Lower lobe of right lung (tissue), 2 donors: ENCODE data around the gene PBOV1. TPM values are rescaled to one million over a fixed set of nuclear protein-coding genes. Genes with fewer than 3 reads are reported as not detected.

Experiments used
- ATAC-seq, 2 donors: fragments of 200-7000 bp; cut with Tn5 transposase; one replicate each; pipeline ENCODE4 v1.9.1; 2020 to 2022; ENCODE audit warnings: mild to moderate bottlenecking in 2 of 2, moderate library complexity in 2 of 2
- DNase-seq: peaks from one replicate; pipeline ENCODE4 v3.0.0-alpha.2; 2020
- H3K27ac ChIP-seq: fragments of 200-600 bp; one replicate; pipeline ENCODE4 v1.8.0; 2022
- H3K27me3 ChIP-seq: fragments of 200-600 bp; one replicate; pipeline ENCODE4 v1.8.0; 2022; ENCODE audit warnings: low read depth
- H3K36me3 ChIP-seq: fragments of 200-600 bp; one replicate; pipeline ENCODE4 v1.8.0; 2022; ENCODE audit warnings: mild to moderate bottlenecking
- H3K4me1 ChIP-seq: fragments of 200-600 bp; one replicate; pipeline ENCODE4 v1.8.0; 2022
- H3K4me3 ChIP-seq: fragments of 200-600 bp; one replicate; pipeline ENCODE4 v1.8.0; 2022; ENCODE audit warnings: mild to moderate bottlenecking
- H3K9me3 ChIP-seq: fragments of 200-600 bp; one replicate; pipeline ENCODE4 v1.8.0; 2022
- intact Hi-C: fragments of 100-400 bp; cut with DNase I; formaldehyde crosslinking; loops from one replicate; pipeline ENCODE4 v1.11.0; 2022
- total RNA-seq: library from RNA; stranded (reverse); fragmentation: NEBNext Ultra II Directional; extraction: Animal tissue kit (Norgen Biotek cat#: 25700); gene quantifications from one replicate; pipeline ENCODE4 v1.2.1, GENCODE V29; 2021
- TF ChIP-seq, protein P1 (sequence below): fragments of 200-600 bp; IDR thresholded peaks from one replicate; pipeline ENCODE4 v1.8.0; 2022; ENCODE audit warnings: antibody characterized with exemption, mild to moderate bottlenecking
- donor health status: DM: no; HTN: yes; CAD: no; lungs with severe emphysema.

The PBOV1 gene
- total RNA-seq, 1 donor from 2014 or later: not detected

DNA sequence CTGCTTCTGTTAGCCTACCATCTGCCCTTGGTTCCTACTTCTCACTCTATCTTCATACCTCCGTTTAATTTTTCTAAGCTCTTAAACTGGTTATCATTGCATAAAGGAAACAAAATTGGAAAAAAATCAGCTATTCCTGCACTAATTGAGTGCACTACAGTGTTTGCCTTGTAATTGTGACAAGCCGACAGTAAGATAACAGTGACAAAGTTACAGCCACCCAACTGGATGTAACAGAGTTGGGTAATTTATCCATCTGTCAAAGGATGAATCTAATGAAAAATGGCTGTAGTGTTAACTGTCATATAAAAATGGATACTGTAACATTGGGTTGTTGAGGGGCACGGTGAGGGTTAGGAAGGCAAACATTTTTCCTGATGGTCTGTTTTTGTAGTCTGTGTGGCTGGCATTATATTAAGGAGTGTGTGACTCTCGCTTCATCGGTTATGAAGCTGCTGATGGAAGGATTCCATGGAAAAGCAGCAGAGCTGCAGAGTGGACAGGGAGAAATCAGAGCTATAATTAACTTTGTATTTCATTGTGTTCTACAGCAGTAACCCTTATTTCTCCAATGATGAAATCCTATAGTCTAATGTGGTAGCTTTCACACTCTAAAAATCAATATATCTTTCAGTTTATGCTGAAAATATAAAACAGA, 12.7 kb downstream of the PBOV1 start:
- no peak overlapping the region for H3K27ac ChIP-seq
- TF ChIP-seq, protein P1, sequence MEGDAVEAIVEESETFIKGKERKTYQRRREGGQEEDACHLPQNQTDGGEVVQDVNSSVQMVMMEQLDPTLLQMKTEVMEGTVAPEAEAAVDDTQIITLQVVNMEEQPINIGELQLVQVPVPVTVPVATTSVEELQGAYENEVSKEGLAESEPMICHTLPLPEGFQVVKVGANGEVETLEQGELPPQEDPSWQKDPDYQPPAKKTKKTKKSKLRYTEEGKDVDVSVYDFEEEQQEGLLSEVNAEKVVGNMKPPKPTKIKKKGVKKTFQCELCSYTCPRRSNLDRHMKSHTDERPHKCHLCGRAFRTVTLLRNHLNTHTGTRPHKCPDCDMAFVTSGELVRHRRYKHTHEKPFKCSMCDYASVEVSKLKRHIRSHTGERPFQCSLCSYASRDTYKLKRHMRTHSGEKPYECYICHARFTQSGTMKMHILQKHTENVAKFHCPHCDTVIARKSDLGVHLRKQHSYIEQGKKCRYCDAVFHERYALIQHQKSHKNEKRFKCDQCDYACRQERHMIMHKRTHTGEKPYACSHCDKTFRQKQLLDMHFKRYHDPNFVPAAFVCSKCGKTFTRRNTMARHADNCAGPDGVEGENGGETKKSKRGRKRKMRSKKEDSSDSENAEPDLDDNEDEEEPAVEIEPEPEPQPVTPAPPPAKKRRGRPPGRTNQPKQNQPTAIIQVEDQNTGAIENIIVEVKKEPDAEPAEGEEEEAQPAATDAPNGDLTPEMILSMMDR: no peak
- H3K36me3 ChIP-seq: no peaks in the 10 kb centered on the region
- DNase-seq (no peak), ATAC-seq (no peak)
- H3K9me3 ChIP-seq: no peaks in the 10 kb centered on the region
- intact Hi-C loops: no loop called here
- no peaks in the 10 kb centered on the region for H3K4me1 ChIP-seq
- no peak overlapping the region for H3K4me3 ChIP-seq
- H3K27me3 ChIP-seq: no peaks in the 10 kb centered on the region

DNA sequence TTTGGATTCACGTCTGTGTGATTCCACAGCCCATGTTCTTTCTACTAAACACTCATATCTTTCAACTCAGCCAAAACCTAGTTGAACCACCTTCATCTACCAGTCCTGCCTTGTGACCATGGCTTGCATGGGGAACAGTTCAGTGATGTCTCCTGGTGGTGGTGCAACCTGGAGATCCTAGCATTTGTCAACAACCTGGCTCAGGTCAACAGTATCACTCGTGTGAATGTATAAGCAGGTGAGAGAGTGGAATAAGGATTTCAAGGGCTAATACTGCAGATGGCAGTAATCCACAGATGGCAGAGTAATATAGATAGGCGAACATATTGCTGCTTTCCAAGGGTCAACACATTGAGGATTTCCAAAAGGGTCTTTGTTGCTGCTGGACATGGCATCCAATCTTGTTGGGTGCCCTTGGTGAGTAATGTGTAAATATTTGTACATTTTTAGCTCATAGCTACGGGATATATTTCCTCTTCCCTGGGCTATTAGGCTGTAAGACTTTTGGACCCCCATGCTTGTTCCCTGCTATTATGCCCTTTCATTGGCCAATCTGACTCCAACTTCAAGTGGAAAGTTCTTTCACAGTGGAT, 13.4 kb downstream of the PBOV1 start:
- DNase-seq (no peak), ATAC-seq (no peak)
- TF ChIP-seq, protein P1: no peak
- no peak overlapping the region for H3K4me3 ChIP-seq
- no peaks in the 10 kb centered on the region for H3K9me3 ChIP-seq
- H3K27me3 ChIP-seq: no peaks in the 10 kb centered on the region
- H3K4me1 ChIP-seq: no peaks in the 10 kb centered on the region
- H3K27ac ChIP-seq: no peak overlapping the region
- intact Hi-C loops: no loop called here
- no peaks in the 10 kb centered on the region for H3K36me3 ChIP-seq

DNA sequence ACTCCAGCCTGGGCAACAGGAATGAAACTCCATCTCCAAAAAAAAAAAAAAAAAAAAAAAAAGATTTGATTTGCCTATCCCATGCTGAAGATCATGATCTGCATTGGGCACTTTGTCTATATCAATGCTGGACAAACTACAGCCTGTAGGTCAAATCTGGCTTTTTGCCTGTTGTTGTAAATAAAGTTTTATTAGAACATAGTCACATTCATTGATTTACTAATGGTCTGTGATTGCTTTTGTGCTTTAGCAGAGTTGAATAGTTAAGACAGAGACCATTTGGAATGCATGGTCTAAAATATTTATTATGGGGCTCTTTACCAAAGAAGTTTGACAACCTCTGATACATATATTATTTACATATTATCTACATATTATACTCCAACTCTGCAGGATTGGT, 14.0 kb downstream of the PBOV1 start:
- no peaks in the 10 kb centered on the region for H3K36me3 ChIP-seq
- no peaks in the 10 kb centered on the region for H3K4me1 ChIP-seq
- no peak overlapping the region for H3K27ac ChIP-seq
- TF ChIP-seq, protein P1: no peak
- ATAC-seq (no peak), DNase-seq (no peak)
- H3K9me3 ChIP-seq: no peaks in the 10 kb centered on the region
- intact Hi-C loops: no loop called here
- H3K4me3 ChIP-seq: no peak overlapping the region
- no peaks in the 10 kb centered on the region for H3K27me3 ChIP-seq

DNA sequence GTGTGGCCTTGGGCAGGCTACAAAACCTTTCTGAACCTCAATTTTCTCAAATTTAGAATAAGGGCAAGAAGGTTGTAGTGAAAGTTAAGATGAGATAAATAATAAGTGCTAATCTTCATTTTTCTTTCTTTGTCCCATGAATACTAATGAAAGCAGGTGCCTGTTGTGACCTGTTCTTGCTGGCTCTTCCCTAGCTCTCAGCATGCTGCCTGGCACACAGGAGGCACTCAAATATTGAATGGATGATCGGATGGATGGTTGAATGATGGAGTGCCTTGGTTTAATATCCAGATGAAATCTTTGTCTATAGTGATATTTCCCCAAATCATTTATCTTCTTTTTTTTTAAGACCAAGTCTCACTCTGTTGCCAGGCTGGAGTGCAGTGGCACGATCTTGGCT, 15.0 kb downstream of the PBOV1 start:
- intact Hi-C loops: no loop called here
- DNase-seq (no peak), ATAC-seq (no peak)
- Histone ChIP-seq H3K4me3 (no peak overlapping the region), H3K36me3 (no peaks in the 10 kb centered on the region), H3K27ac (no peak overlapping the region), H3K4me1 (no peaks in the 10 kb centered on the region), H3K9me3 (no peaks in the 10 kb centered on the region), H3K27me3 (no peaks in the 10 kb centered on the region)
- TF ChIP-seq, protein P1: no peak

DNA sequence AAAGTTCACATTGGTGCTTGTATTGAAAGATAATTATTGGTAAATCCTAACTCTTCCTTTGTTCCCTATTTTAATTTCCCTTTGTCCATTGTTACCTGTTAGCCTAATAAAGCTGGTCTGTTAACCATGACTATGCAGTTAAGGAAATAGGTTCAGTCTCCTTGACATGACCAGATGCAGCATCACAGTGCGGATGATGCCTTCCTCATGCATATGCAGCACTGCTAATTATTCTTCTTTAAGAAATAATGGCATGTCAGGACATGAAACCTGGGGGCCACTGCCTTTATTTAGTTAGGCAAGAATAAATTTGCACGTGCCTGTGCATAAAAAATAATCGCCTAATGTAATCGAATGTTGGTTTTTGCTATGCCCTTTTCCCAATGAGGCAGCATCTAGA, 16.5 kb downstream of the PBOV1 start:
- TF ChIP-seq, protein P1: no peak

More for the DNA sequence above, 16.5 kb downstream of the PBOV1 start:
- no peak overlapping the region for H3K27ac ChIP-seq
- H3K4me3 ChIP-seq: no peak overlapping the region
- DNase-seq (no peak), ATAC-seq (no peak)
- H3K4me1 ChIP-seq: no peaks in the 10 kb centered on the region
- H3K36me3 ChIP-seq: no peaks in the 10 kb centered on the region
- H3K9me3 ChIP-seq: no peaks in the 10 kb centered on the region
- intact Hi-C loops: no loop called here
- H3K27me3 ChIP-seq: no peaks in the 10 kb centered on the region
